HepG2 (cell line): ENCODE measurements around the gene CLDN22. TPM values are rescaled to one million over a fixed set of nuclear protein-coding genes. Genes with fewer than 3 reads are reported as not detected.
A peak's percentile ranks its signal among the peaks of the same experiment; 100 is the strongest.

Source experiments
- ATAC-seq: fragments of 200-7000 bp; cut with Tn5 transposase; 3 replicates; pipeline ENCODE4 v1.9.1; 2020; ENCODE audit warnings: mild to moderate bottlenecking, moderate library complexity
- BruUV-seq: library from RNA; stranded (reverse); fragments of 400-500 nt; replicated peaks from 2 replicates; lab custom pipeline; 2021; lab: Mats Ljungman, UMichigan
- CTCF ChIA-PET: fragments of 300-600 bp; formaldehyde crosslinking; extraction: SDS; loops from one replicate; lab custom pipeline; 2021; ENCODE audit warnings: low total read pairs, inconsistent platforms, low intra/inter-chr PET ratio; lab: Yijun Ruan, JAX
- POLR2A ChIA-PET: fragments of 350-600 bp; sonication (Branson Sonifier 250); formaldehyde crosslinking; loops from one replicate; lab custom pipeline; 2020; ENCODE audit warnings: antibody characterized with exemption, inconsistent platforms; lab: Yijun Ruan, JAX
- DNase-seq: peaks from one replicate; pipeline ENCODE4 v3.0.0-alpha.2; 2015; ENCODE audit warnings: low spot score
- FAIRE-seq: peaks from 3 replicates; lab custom pipeline; 2011; peaks lifted over from hg19 to GRCh38; lab: Jason Lieb, UNC
- H2AFZ ChIP-seq: one replicate; pipeline ENCODE4 v1.6.1; 2011; ENCODE audit warnings: low read length, inconsistent platforms
- H3K27ac ChIP-seq: fragments of 300-600 bp; 3 replicates; pipeline ENCODE4 v1.8.0; 2011; ENCODE audit warnings: mixed run types, mild to moderate bottlenecking, mixed read lengths, low read length, inconsistent platforms; ENCODE audit not compliant: insufficient read depth; ENCODE audit errors: extremely low read length
- H3K27me3 ChIP-seq, 2 experiments: fragments of 200-600 bp in 1 of 2; 2 replicates in 1 of 2; 3 replicates in 1 of 2; pipeline versions ENCODE4 v1.6.0 to v1.8.0; 2011; ENCODE audit warnings: low read length in 2 of 2, mild to moderate bottlenecking in 2 of 2, moderate library complexity in 2 of 2, inconsistent platforms in 1 of 2; ENCODE audit not compliant: insufficient read depth in 2 of 2, control insufficient read depth in 1 of 2
- H3K36me3 ChIP-seq, 2 experiments: fragments of 200-600 bp in 1 of 2; replicated peaks in 1 of 2; 2 replicates in 1 of 2; 3 replicates in 1 of 2; pipeline versions ENCODE4 v1.5.1 to v1.8.0; 2011; ENCODE audit warnings: low read length in 2 of 2, inconsistent platforms in 1 of 2; ENCODE audit not compliant: insufficient read depth in 2 of 2, control insufficient read depth in 1 of 2
- H3K4me1 ChIP-seq: 2 replicates; pipeline ENCODE4 v1.5.1; 2012; ENCODE audit warnings: low read length, inconsistent platforms; ENCODE audit not compliant: insufficient read depth
- H3K4me2 ChIP-seq: 2 replicates; pipeline ENCODE4 v1.6.0; 2011; ENCODE audit warnings: low read depth, low read length, inconsistent platforms
- H3K4me3 ChIP-seq, 3 experiments: fragments of 200-600 bp in 1 of 3; sonication (generic), shearing (Covaris generic) in 1 of 3; replicated peaks in 1 of 3; 2 replicates each; pipeline ENCODE4 v1.5.1; 2011 to 2016; ENCODE audit warnings: low read length in 3 of 3, inconsistent platforms in 2 of 3, low read depth in 2 of 3, mild to moderate bottlenecking in 2 of 3, control low read depth in 1 of 3, mixed read lengths in 1 of 3; ENCODE audit not compliant: insufficient read depth in 1 of 3
- H3K79me2 ChIP-seq: one replicate; pipeline ENCODE4 v1.6.1; 2011; ENCODE audit warnings: low read length, inconsistent platforms; ENCODE audit not compliant: insufficient read depth
- H3K9ac ChIP-seq: 2 replicates; pipeline ENCODE4 v1.6.0; 2011; ENCODE audit warnings: mild to moderate bottlenecking, low read depth, low read length, inconsistent platforms; ENCODE audit not compliant: insufficient read depth
- H3K9me3 ChIP-seq: 2 replicates; pipeline ENCODE4 v1.5.1; 2012; ENCODE audit warnings: mild to moderate bottlenecking, low read length
- H4K20me1 ChIP-seq: 2 replicates; pipeline ENCODE4 v1.6.0; 2011; ENCODE audit warnings: inconsistent platforms, mild to moderate bottlenecking, low read length, moderate library complexity; ENCODE audit not compliant: insufficient read depth
- BHLHE40 ChIP-seq: IDR thresholded peaks from 2 replicates; pipeline ENCODE4 v1.6.1; 2011; ENCODE audit warnings: low read length, improper control_type of control experiment
- BORCS8-MEF2B ChIP-seq: sonication (generic); formaldehyde crosslinking; IDR thresholded peaks from 2 replicates; pipeline ENCODE4 v1.8.0; 2022; ENCODE audit warnings: mild to moderate bottlenecking, missing genetic modification reagents
- IKZF1 ChIP-seq: fragments of 450-650 bp; IDR thresholded peaks from 2 replicates; pipeline ENCODE4 v1.7.1; 2016
- RAD21 ChIP-seq: fragments of 450-650 bp; formaldehyde crosslinking; IDR thresholded peaks from 2 replicates; pipeline ENCODE4 v1.5.0; 2020; ENCODE audit warnings: mild to moderate bottlenecking
- SIX1 ChIP-seq: sonication (generic); formaldehyde crosslinking; IDR thresholded peaks from 2 replicates; pipeline ENCODE4 v1.4.0; 2020; ENCODE audit warnings: missing genetic modification reagents, borderline replicate concordance
- SMC3 ChIP-seq: IDR thresholded peaks from 2 replicates; pipeline ENCODE4 v1.6.1; 2011; ENCODE audit warnings: low read length, improper control_type of control experiment
- STAG1 ChIP-seq: sonication (generic); formaldehyde crosslinking; IDR thresholded peaks from 2 replicates; pipeline ENCODE4 v1.4.0; 2020; ENCODE audit warnings: missing genetic modification reagents
- TBL1XR1 ChIP-seq: fragments of 150-350 bp; IDR thresholded peaks from 2 replicates; pipeline ENCODE4 v1.6.1; 2014; ENCODE audit warnings: borderline replicate concordance, low read length; ENCODE audit not compliant: partially characterized antibody
- ZNF557 ChIP-seq: sonication (generic); formaldehyde crosslinking; IDR thresholded peaks from 2 replicates; pipeline ENCODE4 v1.4.0; 2020; ENCODE audit warnings: missing genetic modification reagents
- ZSCAN25 ChIP-seq: sonication (generic); formaldehyde crosslinking; IDR thresholded peaks from 2 replicates; pipeline ENCODE4 v1.8.0; 2022; ENCODE audit warnings: mild to moderate bottlenecking, missing genetic modification reagents
- WGBS: methylation state at CpG from one replicate; pipeline ENCODE4 v1.1.6; 2017; ENCODE audit warnings: low lambda C conversion rate; 5-methylcytosine and 5-hydroxymethylcytosine counted together
- in situ Hi-C: cut with HindIII; loops from 2 replicates; pipeline ENCODE4 v1.10.0; 2017; ENCODE audit warnings: low pct_unique_long_range_greater_than_20kb; ENCODE audit not compliant: extremely low pct_ligation_motif_present
- intact Hi-C: fragments of 100-400 bp; cut with micrococcal nuclease; formaldehyde crosslinking; loops from one replicate; pipeline ENCODE4 v1.10.0; 2022; ENCODE audit not compliant: unreplicated experiment
- polyA plus RNA-seq, 8 experiments: library from polyadenylated mRNA; depleted of rRNA in 3 of 8; stranded (reverse) in 7 of 8; unstranded in 1 of 8; fragments of >200 nt; fragmentation: Illumina TruSeq in 4 of 8; extraction: Trizol in 4 of 8; gene quantifications; 2 replicates each; pipeline versions ENCODE4 v1.2.1 to v1.2.3, GENCODE V29; 2011 to 2016; ENCODE audit warnings: low read depth in 4 of 8, missing spikeins in 1 of 8, mixed read lengths in 1 of 8; ENCODE audit not compliant: insufficient read depth in 1 of 8
- total RNA-seq, 5 experiments: library from RNA; depleted of rRNA; stranded (reverse); fragments of >200 nt; fragmentation: Illumina TruSeq; extraction: Trizol; gene quantifications; 2 replicates each; pipeline ENCODE4 v1.2.3, GENCODE V29; 2016; ENCODE audit warnings: low read depth in 1 of 5
- TF ChIP-seq, protein P1 (sequence below): sonication (generic); formaldehyde crosslinking; IDR thresholded peaks from 2 replicates; pipeline ENCODE4 v1.5.0; 2020; ENCODE audit warnings: mild to moderate bottlenecking, missing genetic modification reagents, moderate library complexity

Gene CLDN22
- total and polyA plus RNA-seq, 2 of the 13 experiments (the other 11 are each of a cell fraction or from before 2014, with no cell fraction given), result 0.07 TPM; not detected in 1

DNA sequence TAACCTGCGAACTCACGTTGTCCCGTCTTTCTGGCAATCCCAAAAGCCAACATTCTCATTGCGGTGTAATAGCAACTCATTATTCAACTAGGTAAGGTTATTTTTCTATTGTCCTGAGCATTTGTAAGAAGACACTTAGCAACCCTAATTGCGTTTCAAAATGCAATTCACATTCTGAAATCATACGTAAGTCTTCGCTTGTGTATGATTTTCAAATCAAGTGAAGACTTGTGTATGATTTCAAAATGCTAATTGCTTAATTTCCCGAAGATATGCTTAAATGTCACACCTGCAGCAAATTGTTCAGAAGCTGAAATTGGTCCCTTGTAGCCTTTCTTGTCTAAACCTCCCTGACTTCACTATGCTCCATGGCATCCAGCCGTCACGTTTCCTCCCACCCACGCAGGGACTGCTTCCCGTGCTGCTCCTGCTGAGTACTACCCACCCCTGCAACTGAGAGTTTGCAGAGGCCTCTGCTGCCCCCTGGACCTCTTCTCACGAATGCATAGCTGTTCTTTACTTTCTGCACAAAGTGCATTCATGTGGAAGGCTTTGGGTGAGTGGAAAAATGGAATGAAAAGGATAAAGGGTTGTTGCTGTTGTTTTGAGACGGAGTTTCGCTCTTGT is 43.0 kb upstream of the CLDN22 start:
- CTCF ChIA-PET, result no interaction called here
- Histone ChIP-seq H3K4me1 (peaks cover 33% of the 10 kb centered on the region), H3K36me3 (no peaks in the 10 kb centered on the region), H3K4me3 (no peak overlapping the region), H3K9me3 (no peaks in the 10 kb centered on the region), H3K9ac (no peak overlapping the region), H3K27me3 (no peaks in the 10 kb centered on the region), H4K20me1 (no peaks in the 10 kb centered on the region), H3K4me2 (no peak overlapping the region), H3K79me2 (no peaks in the 10 kb centered on the region), H3K27ac (no peak overlapping the region), H2AFZ (no peak overlapping the region)
- FAIRE-seq (no peak), ATAC-seq (peak; percentile 49), DNase-seq (peak; percentile 14)
- 44% methylated on average over 15 of the region's 15 CpGs for WGBS
- POLR2A ChIA-PET, result no interaction called here
- in situ Hi-C loops, result no loop called here
- peak; percentile 25; the same call in 1 of the 2 replicates for TF ChIP-seq RAD21 (CRISPR knock-in tag)
- no peak for TF ChIP-seq SIX1 (CRISPR knock-in tag)
- no peak for TF ChIP-seq IKZF1
- TF ChIP-seq TBL1XR1, result no peak
- peak; percentile 61 for TF ChIP-seq BHLHE40
- peak; percentile 71 for TF ChIP-seq STAG1
- no peak for TF ChIP-seq BORCS8-MEF2B (CRISPR knock-in tag)
- no peak for TF ChIP-seq ZNF557
- TF ChIP-seq SMC3, result peak; percentile 16; the same call in 1 of the 2 replicates
- peak; percentile 98 for TF ChIP-seq ZSCAN25 (CRISPR knock-in tag)
- TF ChIP-seq, protein P1, sequence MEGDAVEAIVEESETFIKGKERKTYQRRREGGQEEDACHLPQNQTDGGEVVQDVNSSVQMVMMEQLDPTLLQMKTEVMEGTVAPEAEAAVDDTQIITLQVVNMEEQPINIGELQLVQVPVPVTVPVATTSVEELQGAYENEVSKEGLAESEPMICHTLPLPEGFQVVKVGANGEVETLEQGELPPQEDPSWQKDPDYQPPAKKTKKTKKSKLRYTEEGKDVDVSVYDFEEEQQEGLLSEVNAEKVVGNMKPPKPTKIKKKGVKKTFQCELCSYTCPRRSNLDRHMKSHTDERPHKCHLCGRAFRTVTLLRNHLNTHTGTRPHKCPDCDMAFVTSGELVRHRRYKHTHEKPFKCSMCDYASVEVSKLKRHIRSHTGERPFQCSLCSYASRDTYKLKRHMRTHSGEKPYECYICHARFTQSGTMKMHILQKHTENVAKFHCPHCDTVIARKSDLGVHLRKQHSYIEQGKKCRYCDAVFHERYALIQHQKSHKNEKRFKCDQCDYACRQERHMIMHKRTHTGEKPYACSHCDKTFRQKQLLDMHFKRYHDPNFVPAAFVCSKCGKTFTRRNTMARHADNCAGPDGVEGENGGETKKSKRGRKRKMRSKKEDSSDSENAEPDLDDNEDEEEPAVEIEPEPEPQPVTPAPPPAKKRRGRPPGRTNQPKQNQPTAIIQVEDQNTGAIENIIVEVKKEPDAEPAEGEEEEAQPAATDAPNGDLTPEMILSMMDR (CRISPR knock-in tag), result peak; percentile 59
- no TSS peak for BruUV-seq
- intact Hi-C loops, result loop anchor here (5.0 kb wide), 1 partner anchor 34 kb away; no protein-coding TSS in a partner anchor
